Measurements from ENCODE around the gene CALML3.

CALML3 gene

DNA sequence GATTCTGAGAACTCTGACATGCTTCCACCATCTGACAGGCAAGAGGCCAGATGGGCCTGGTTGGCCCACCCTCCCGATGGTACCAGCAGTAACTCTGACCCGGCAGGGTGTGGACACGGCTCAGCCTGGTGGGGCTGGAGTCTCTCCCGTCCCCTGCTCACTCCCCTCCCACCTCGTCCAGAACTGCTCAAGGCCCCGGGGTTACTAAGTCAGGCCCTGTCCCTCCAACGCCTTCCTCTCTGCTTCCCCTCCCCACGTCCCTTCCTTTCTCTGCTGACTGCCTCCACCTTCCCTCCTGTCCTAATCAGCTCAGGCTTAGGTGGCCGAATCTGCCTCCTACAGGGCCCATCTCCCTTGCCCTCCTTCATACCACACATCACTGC, 37.9 kb upstream of the CALML3 start:
- H3K4me3 ChIP-seq (ENCODE audit: low read depth, low read length): no peak overlapping the region
- TF ChIP-seq, protein P1, sequence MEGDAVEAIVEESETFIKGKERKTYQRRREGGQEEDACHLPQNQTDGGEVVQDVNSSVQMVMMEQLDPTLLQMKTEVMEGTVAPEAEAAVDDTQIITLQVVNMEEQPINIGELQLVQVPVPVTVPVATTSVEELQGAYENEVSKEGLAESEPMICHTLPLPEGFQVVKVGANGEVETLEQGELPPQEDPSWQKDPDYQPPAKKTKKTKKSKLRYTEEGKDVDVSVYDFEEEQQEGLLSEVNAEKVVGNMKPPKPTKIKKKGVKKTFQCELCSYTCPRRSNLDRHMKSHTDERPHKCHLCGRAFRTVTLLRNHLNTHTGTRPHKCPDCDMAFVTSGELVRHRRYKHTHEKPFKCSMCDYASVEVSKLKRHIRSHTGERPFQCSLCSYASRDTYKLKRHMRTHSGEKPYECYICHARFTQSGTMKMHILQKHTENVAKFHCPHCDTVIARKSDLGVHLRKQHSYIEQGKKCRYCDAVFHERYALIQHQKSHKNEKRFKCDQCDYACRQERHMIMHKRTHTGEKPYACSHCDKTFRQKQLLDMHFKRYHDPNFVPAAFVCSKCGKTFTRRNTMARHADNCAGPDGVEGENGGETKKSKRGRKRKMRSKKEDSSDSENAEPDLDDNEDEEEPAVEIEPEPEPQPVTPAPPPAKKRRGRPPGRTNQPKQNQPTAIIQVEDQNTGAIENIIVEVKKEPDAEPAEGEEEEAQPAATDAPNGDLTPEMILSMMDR (IDR thresholded peaks at IDR 0.05; ENCODE audit: low read depth, low read length, missing control alignments): no peak
- no peak for DNase-seq (ENCODE audit: low read depth)

DNA sequence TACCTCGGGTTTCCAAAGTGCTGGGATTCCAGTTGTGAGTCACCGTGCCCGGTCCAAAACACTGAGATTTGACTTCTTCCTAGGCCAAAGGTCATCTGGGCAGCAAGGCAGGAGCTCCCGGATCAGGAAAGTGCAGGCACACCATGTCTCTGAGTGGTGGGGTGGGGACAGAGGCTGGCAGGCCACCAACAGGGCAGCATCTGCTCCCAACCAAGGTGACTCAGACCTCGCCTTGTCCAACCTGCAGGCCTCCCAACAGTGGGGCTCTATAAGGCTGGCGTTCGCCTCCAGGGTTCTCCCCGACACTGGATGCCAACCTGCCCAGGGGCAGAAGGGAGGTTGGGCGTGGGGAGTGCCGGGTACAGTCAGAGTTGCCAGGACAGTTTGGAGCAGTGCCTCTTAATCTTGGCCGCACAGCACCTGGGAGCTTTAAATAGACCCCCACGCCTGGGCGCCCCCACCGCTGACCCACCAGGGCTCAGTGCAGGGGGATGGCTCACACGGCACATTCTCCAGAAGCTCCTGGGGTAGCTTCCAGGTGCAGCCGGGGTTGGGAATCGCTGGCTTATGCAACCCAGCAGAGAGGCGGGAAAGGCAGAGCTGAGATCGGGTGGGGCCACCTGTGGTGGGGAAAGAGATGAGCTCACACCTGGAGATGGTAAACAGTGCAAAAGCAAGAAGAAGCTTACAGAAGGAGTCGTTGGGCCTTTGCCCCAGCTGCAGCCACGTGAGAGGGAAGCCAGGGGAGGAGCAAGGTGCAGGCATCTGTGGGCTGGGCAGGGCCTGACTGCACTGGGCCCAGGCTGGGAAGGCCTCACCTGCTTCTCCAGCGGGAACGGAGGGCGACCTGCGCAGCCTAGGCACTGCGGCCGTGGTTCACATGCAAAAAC, 36.2 kb upstream of the CALML3 start:
- no peak for DNase-seq (ENCODE audit: low read depth)
- no peak overlapping the region for H3K4me3 ChIP-seq (ENCODE audit: low read depth, low read length)
- TF ChIP-seq, protein P1 (IDR thresholded peaks at IDR 0.05; ENCODE audit: low read depth, low read length, missing control alignments): no peak

DNA sequence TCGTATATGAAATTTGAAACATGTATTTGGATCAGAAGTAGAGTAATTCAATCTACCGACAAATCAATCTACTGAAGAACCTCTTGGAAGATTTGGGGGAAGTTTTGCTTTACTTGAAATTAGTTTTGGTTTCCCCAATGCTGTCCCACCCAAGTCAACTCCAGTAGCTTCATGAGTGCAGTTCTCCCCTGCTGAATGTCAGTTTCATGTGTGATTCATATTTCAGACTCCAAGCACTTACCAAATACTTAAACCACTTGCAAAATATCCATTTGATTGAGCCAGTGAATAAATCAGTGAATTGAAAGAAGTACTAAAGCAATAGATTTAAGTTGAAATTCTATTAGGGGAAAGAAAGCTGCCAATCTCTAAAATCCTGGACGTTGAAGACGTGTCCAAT, 34.7 kb upstream of the CALML3 start:
- TF ChIP-seq, protein P1 (IDR thresholded peaks at IDR 0.05; ENCODE audit: low read depth, low read length, missing control alignments): no peak
- no peak overlapping the region for H3K4me3 ChIP-seq (ENCODE audit: low read depth, low read length)
- no peak for DNase-seq (ENCODE audit: low read depth)

DNA sequence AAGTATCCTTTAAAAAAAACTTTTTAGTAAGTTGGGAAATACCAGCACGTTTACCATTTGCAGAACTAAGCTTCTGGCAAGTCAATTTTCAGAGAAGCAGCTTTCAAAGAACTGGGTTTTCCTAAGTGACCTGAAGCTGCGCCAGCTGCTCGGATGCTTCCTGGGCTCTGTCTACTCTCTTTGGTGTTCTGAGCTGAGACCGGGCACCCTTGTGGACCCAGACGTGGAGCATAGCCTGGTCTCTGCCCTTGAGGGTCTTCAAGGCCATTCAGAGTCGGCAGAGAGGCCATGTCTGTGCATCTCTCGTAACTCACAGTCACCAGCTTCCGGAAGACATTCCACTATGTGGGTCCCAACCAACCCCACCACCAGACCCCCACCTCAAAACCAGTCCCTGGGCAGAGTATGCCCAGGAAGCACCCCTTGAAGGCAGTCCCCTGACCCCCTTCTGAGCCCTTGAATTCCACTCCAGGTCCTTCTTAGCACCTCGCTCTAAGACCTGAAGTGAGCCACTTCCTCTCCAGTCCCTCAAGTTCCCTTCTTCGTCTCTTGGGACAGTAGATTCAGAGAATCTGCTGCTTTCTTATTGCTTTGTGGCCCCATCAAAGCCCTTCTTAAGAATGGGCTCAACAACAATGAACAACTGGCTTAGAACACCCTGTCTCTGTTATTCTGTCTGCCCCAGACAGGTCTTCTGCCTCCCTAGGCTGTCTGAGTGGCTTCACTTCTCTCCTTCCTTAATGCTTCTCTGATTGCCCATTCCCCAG, 33.9 kb upstream of the CALML3 start:
- H3K4me3 ChIP-seq (ENCODE audit: low read depth, low read length): no peak overlapping the region
- no peak for DNase-seq (ENCODE audit: low read depth)
- TF ChIP-seq, protein P1 (IDR thresholded peaks at IDR 0.05; ENCODE audit: low read depth, low read length, missing control alignments): no peak

DNA sequence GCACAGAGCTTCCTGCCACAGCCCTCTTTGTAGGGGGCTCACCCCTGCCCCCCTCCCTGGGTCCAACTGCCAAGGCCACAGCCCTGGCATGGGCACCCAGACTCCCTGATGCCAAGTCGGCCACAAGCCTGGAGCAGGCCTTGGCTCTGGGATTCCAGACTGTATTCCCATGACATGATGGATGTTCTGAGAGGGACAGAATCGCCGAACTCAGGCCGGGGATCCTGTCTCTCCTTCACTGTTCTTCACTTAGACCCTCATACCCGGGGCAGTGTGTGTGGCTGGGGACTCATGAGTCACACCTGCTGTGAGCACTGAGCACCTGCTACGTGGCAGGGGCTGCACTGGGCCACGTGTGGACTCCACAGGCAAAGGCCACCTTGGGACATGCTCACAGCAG, 33.3 kb upstream of the CALML3 start:
- DNase-seq (ENCODE audit: low read depth): no peak
- no peak overlapping the region for H3K4me3 ChIP-seq (ENCODE audit: low read depth, low read length)
- TF ChIP-seq, protein P1 (IDR thresholded peaks at IDR 0.05; ENCODE audit: low read depth, low read length, missing control alignments): no peak

DNA sequence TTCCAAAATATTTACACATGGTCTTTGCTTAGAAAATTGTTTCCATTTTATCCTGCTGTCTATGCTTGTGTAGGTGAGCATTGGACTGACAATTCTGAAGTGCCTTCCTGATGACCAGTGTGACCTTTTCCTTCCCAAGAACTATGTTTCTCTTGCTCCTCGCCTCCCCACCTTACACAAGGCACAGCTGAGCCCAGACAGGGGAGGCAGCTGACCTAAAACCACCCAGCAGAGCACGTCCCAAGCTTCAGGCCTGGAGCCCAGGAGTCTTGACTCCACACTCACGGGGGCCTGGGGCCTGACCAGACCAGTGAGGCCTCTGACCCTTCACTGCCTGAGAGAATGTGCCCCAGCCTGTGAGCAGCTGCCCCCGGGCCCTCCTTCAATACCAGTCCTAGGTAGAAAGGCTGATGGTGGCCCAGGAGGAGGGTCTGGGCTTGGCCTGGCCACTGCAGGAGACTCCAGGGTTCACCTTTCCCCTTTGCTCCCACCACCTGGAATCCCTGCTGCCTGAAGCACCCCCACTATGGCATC, 32.4 kb upstream of the CALML3 start:
- DNase-seq (ENCODE audit: low read depth): no peak
- TF ChIP-seq, protein P1 (IDR thresholded peaks at IDR 0.05; ENCODE audit: low read depth, low read length, missing control alignments): no peak
- no peak overlapping the region for H3K4me3 ChIP-seq (ENCODE audit: low read depth, low read length)
